Body of pancreas (tissue), 4 donors: ENCODE data around the gene TIFAB.

ENCODE experiments used
- POLR2A ChIP-seq, 3 donors: fragments of 450-650 bp; IDR thresholded peaks; one replicate each; pipeline ENCODE4 v1.6.1; 2016; ENCODE audit warnings: antibody characterized with exemption in 3 of 3, mild to moderate bottlenecking in 2 of 3
- TF ChIP-seq, protein P1 (sequence below), 7 experiments: fragments of 450-650 bp in 4 of 7; fragments of 200-600 bp in 3 of 7; sonication (generic) in 3 of 7; IDR thresholded peaks; one replicate each; pipeline ENCODE4 v1.5.1; 2016 to 2019; ENCODE audit warnings: antibody characterized with exemption in 7 of 7

DNA sequence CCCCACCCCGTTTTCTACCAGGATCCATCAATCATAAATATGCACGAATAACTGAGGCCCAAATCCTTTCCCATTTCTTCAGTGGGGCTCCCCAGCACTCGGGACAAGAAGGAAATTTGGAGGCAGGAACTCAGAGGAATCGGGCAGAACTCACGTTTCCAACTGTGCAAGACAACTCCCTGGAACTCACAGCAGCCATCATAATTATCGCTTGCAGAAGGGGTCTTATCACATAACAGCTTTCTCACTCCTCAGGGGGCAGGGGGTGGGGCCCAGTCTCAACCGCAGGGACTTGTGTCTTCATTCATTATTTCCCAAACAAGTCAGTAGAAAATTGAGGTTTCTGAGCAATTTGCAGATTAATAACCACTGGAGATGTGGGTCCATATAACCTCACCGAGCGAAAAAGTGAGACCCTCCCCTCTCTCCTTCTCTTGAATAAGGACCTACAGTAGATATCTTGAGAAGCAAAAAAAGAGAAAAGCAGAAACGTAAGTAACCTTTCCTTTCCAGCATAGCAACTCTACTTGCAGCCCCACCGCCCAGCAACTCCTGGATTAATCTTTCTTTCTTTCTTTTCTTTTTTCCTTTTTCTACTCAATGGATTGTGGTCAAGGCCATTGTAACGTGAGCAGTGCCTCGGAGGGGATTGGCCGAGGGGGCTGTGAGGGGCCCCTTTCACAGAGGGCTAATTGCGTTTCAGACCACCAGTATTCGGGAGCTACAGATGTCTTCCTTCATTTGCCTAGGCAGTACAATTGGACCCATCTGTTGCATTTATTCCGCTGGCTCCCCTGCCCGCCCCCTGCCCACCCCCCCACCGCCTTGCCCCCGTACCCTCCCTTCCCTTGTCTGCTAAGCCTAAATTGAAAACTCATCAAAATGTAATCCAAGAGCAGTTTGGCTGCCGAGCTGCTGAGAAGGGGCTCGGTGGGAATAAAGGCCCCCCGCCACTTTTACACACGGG, 24.7 kb upstream of the TIFAB start:
- TF ChIP-seq, protein P1, sequence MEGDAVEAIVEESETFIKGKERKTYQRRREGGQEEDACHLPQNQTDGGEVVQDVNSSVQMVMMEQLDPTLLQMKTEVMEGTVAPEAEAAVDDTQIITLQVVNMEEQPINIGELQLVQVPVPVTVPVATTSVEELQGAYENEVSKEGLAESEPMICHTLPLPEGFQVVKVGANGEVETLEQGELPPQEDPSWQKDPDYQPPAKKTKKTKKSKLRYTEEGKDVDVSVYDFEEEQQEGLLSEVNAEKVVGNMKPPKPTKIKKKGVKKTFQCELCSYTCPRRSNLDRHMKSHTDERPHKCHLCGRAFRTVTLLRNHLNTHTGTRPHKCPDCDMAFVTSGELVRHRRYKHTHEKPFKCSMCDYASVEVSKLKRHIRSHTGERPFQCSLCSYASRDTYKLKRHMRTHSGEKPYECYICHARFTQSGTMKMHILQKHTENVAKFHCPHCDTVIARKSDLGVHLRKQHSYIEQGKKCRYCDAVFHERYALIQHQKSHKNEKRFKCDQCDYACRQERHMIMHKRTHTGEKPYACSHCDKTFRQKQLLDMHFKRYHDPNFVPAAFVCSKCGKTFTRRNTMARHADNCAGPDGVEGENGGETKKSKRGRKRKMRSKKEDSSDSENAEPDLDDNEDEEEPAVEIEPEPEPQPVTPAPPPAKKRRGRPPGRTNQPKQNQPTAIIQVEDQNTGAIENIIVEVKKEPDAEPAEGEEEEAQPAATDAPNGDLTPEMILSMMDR (IDR thresholded peaks at IDR 0.05), result no peak
- no peak for TF ChIP-seq POLR2A (IDR thresholded peaks at IDR 0.05)
